H1 (cell line): Measurements from ENCODE around the gene TNRC6A. TPM values are rescaled to one million over a fixed set of nuclear protein-coding genes. Genes with fewer than 3 reads are reported as not detected.

Experiments
- CTCF ChIA-PET: fragments of 300-600 bp; sonication (Branson Sonifier 250); formaldehyde crosslinking; loops from one replicate; lab custom pipeline; 2021; ENCODE audit not compliant: partially characterized antibody; lab: Charles Lee
- POLR2A ChIA-PET: fragments of 300-600 bp; sonication (Branson Sonifier 250); formaldehyde crosslinking; loops from one replicate; lab custom pipeline; 2021; ENCODE audit warnings: inconsistent platforms; ENCODE audit not compliant: partially characterized antibody; lab: Charles Lee
- DNase-seq, 2 experiments: peaks; one replicate each; pipeline versions ENCODE4 v3.0.0 to v3.0.0-alpha.2; 2010 to 2022; ENCODE audit warnings: low spot score in 2 of 2, low read depth in 1 of 2, mixed read lengths in 1 of 2
- FAIRE-seq: peaks from 2 replicates; lab custom pipeline; 2011; peaks lifted over from hg19 to GRCh38; lab: Jason Lieb, UNC
- H2AFZ ChIP-seq: 2 replicates; pipeline ENCODE4 v1.8.1; 2012; ENCODE audit warnings: low read length, inconsistent platforms
- H2AK5ac ChIP-seq: 2 replicates; pipeline ENCODE4 v1.6.1; 2013; ENCODE audit warnings: low read depth, low read length
- H2BK120ac ChIP-seq: replicated peaks from 2 replicates; pipeline ENCODE3; 2013; ENCODE audit warnings: low read depth, low read length, inconsistent platforms
- H2BK12ac ChIP-seq: 2 replicates; pipeline ENCODE4 v1.6.1; 2013; ENCODE audit warnings: low read depth, low read length
- H2BK15ac ChIP-seq: 2 replicates; pipeline ENCODE4 v1.6.1; 2013; ENCODE audit warnings: low read length
- H2BK20ac ChIP-seq: 2 replicates; pipeline ENCODE4 v1.6.1; 2013; ENCODE audit warnings: low read length
- H2BK5ac ChIP-seq: 2 replicates; pipeline ENCODE4 v1.6.1; 2013; ENCODE audit warnings: low read depth, low read length
- H3K14ac ChIP-seq: 2 replicates; pipeline ENCODE4 v1.6.1; 2013; ENCODE audit warnings: inconsistent platforms; ENCODE audit not compliant: insufficient read length
- H3K18ac ChIP-seq: 2 replicates; pipeline ENCODE4 v1.6.1; 2013; ENCODE audit warnings: low read length; ENCODE audit errors: extremely low read depth
- H3K23ac ChIP-seq: 2 replicates; pipeline ENCODE4 v1.6.1; 2013; ENCODE audit warnings: inconsistent platforms; ENCODE audit not compliant: insufficient read length
- H3K23me2 ChIP-seq: 2 replicates; pipeline ENCODE4 v1.6.1; 2013; ENCODE audit warnings: low read depth, low read length
- H3K27ac ChIP-seq: 2 replicates; pipeline ENCODE4 v1.6.1; 2011; ENCODE audit warnings: low read depth, low read length, inconsistent platforms
- H3K27me3 ChIP-seq, 4 experiments: replicated peaks in 1 of 4; 1 replicate in 1 of 4; 2 replicates in 3 of 4; pipeline versions ENCODE4 v1.6.1 to v1.8.1; 2011 to 2013; ENCODE audit warnings: low read length in 3 of 4, mild to moderate bottlenecking in 3 of 4, inconsistent platforms in 2 of 4, mixed read lengths in 2 of 4, moderate library complexity in 1 of 4; ENCODE audit not compliant: control insufficient read depth in 3 of 4, insufficient read depth in 3 of 4; ENCODE audit errors: extremely low read depth in 1 of 4
- H3K36me3 ChIP-seq, 4 experiments: 2 replicates each; pipeline versions ENCODE4 v1.6.1 to v1.8.1; 2011 to 2013; ENCODE audit warnings: mild to moderate bottlenecking in 4 of 4, low read length in 3 of 4, moderate library complexity in 2 of 4, control low read depth in 1 of 4, inconsistent platforms in 1 of 4; ENCODE audit not compliant: insufficient read depth in 4 of 4, control insufficient read depth in 2 of 4
- H3K4ac ChIP-seq: replicated peaks from 2 replicates; pipeline ENCODE3; 2013; ENCODE audit warnings: low read length, low read depth, mixed read lengths, inconsistent platforms; ENCODE audit not compliant: insufficient read length
- H3K4me1 ChIP-seq, 4 experiments: replicated peaks in 1 of 4; 1 replicate in 1 of 4; 2 replicates in 3 of 4; pipeline versions ENCODE4 v1.6.1 to v1.8.1; 2011 to 2013; ENCODE audit warnings: low read length in 3 of 4, inconsistent platforms in 2 of 4, mixed read lengths in 1 of 4; ENCODE audit not compliant: insufficient read depth in 4 of 4, control insufficient read depth in 3 of 4
- H3K4me2 ChIP-seq, 2 experiments: 2 replicates each; pipeline versions ENCODE4 v1.6.1 to v1.8.1; 2011 to 2013; ENCODE audit warnings: low read depth in 2 of 2, low read length in 2 of 2, control low read depth in 1 of 2, inconsistent platforms in 1 of 2, mild to moderate bottlenecking in 1 of 2; ENCODE audit not compliant: insufficient read depth in 1 of 2
- H3K4me3 ChIP-seq, 4 experiments: fragments of 200-600, 300-600 bp in 1 of 4; sonication (generic), shearing (Covaris generic), sonication (Bioruptor Twin) in 1 of 4; 2 replicates each; pipeline versions ENCODE4 v1.5.1 to v1.8.1; 2011 to 2016; ENCODE audit warnings: low read length in 4 of 4, low read depth in 3 of 4, control low read depth in 2 of 4, inconsistent platforms in 2 of 4, mild to moderate bottlenecking in 2 of 4, mixed read lengths in 1 of 4, moderate library complexity in 1 of 4; ENCODE audit not compliant: insufficient read depth in 2 of 4; ENCODE audit errors: extremely low read depth in 1 of 4
- H3K56ac ChIP-seq: replicated peaks from 2 replicates; pipeline ENCODE3; 2013; ENCODE audit warnings: low read depth, mild to moderate bottlenecking, mixed read lengths, low read length, inconsistent platforms; ENCODE audit not compliant: insufficient read length
- H3K79me1 ChIP-seq: 2 replicates; pipeline ENCODE4 v1.6.1; 2013; ENCODE audit warnings: low read depth, low read length, control low read depth
- H3K79me2 ChIP-seq, 2 experiments: 2 replicates each; pipeline versions ENCODE4 v1.6.1 to v1.8.1; 2012 to 2013; ENCODE audit warnings: low read length in 2 of 2, mild to moderate bottlenecking in 2 of 2, inconsistent platforms in 1 of 2; ENCODE audit not compliant: insufficient read depth in 2 of 2, control insufficient read depth in 1 of 2
- H3K9ac ChIP-seq, 4 experiments: replicated peaks in 1 of 4; 1 replicate in 1 of 4; 2 replicates in 3 of 4; pipeline versions ENCODE4 v1.6.1 to v1.8.1; 2011 to 2013; ENCODE audit warnings: low read depth in 3 of 4, low read length in 3 of 4, control low read depth in 2 of 4, mild to moderate bottlenecking in 2 of 4, moderate library complexity in 2 of 4, inconsistent platforms in 1 of 4; ENCODE audit errors: extremely low read depth in 1 of 4
- H3K9me3 ChIP-seq, 2 experiments: 2 replicates each; pipeline versions ENCODE4 v1.6.1 to v1.8.1; 2012 to 2013; ENCODE audit warnings: mild to moderate bottlenecking in 2 of 2, moderate library complexity in 2 of 2, control low read depth in 1 of 2, inconsistent platforms in 1 of 2, low read depth in 1 of 2, low read length in 1 of 2, mixed read lengths in 1 of 2; ENCODE audit not compliant: insufficient read depth in 2 of 2
- H4K20me1 ChIP-seq, 2 experiments: replicated peaks in 1 of 2; 2 replicates each; pipeline versions ENCODE3 to v1.8.1; 2011 to 2013; ENCODE audit warnings: inconsistent platforms in 2 of 2, low read length in 2 of 2, mild to moderate bottlenecking in 1 of 2; ENCODE audit not compliant: insufficient read depth in 2 of 2, control insufficient read depth in 1 of 2
- H4K5ac ChIP-seq: 2 replicates; pipeline ENCODE4 v1.6.1; 2013; ENCODE audit warnings: low read length, low read depth, mixed read lengths, inconsistent platforms; ENCODE audit not compliant: insufficient read length
- H4K8ac ChIP-seq: 2 replicates; pipeline ENCODE4 v1.8.0; 2013; ENCODE audit warnings: mild to moderate bottlenecking, moderate library complexity, low read length, inconsistent platforms; ENCODE audit not compliant: insufficient read depth; ENCODE audit errors: extremely low read depth
- H4K91ac ChIP-seq: replicated peaks from 2 replicates; pipeline ENCODE3; 2013; ENCODE audit warnings: low read length, mixed read lengths, inconsistent platforms; ENCODE audit not compliant: insufficient read length
- POLR2AphosphoS5 ChIP-seq: IDR thresholded peaks from 2 replicates; pipeline ENCODE4 v1.6.1; 2011; ENCODE audit warnings: low read depth, low read length
- RAD21 ChIP-seq, 2 experiments: IDR thresholded peaks in 1 of 2; conservative IDR thresholded peaks in 1 of 2; 2 replicates each; pipeline ENCODE4 v1.6.1; 2011; ENCODE audit warnings: low read depth in 2 of 2, low read length in 2 of 2, improper control_type of control experiment in 1 of 2, inconsistent platforms in 1 of 2, mild to moderate bottlenecking in 1 of 2, moderate library complexity in 1 of 2
- WGBS, 2 experiments: shearing (Covaris generic) in 1 of 2; methylation state at CpG; one replicate each; pipeline versions ENCODE4 v1.1.6 to v1.1.7; 2013 to 2015; ENCODE audit warnings: low lambda C conversion rate in 2 of 2, mixed read lengths in 2 of 2, inconsistent platforms in 1 of 2, low coverage in 1 of 2, missing lambda C conversion rate in 1 of 2; ENCODE audit not compliant: insufficient replicate concordance in 2 of 2, insufficient coverage in 1 of 2, insufficient read length in 1 of 2; ENCODE audit errors: extremely low coverage in 1 of 2, missing lambda C conversion rate in 1 of 2; 5-methylcytosine and 5-hydroxymethylcytosine counted together
- polyA plus RNA-seq, 7 experiments: library from polyadenylated mRNA; depleted of rRNA in 3 of 7; stranded (reverse) in 5 of 7; unstranded in 2 of 7; fragments of >200 nt in 5 of 7; fragments of 200-250 nt in 2 of 7; gene quantifications; 1 replicate in 5 of 7; 2 replicates in 1 of 7; 4 replicates in 1 of 7; pipeline versions ENCODE4 v1.2.1 to v1.2.3, GENCODE V29; 2011 to 2013; ENCODE audit warnings: missing spikeins in 2 of 7, mixed read lengths in 2 of 7
- total RNA-seq: library from RNA; stranded (reverse); fragmentation: NEBNext Ultra II Directional; extraction: Animal tissue kit (Norgen Biotek cat#: 25700); gene quantifications from 2 replicates; pipeline ENCODE4 v1.2.1, GENCODE V29; 2021
- TF ChIP-seq, protein P1 (sequence below), 3 experiments: IDR thresholded peaks; 1 replicate in 2 of 3; 2 replicates in 1 of 3; pipeline versions ENCODE4 v1.5.1 to v1.6.1; 2011; ENCODE audit warnings: low read length in 3 of 3, mild to moderate bottlenecking in 3 of 3, inconsistent platforms in 2 of 3, low read depth in 1 of 3, moderate library complexity in 1 of 3; ENCODE audit not compliant: insufficient read depth in 1 of 3; ENCODE audit errors: control extremely low read depth in 1 of 3

Gene TNRC6A
- total and polyA plus RNA-seq, 2 of the 8 experiments (the other 6 are each of a cell fraction or from before 2014, with no cell fraction given): 67.6 to 103 TPM

GRCh38 chr16:24834459-24835335 is 105.2 kb downstream of the TNRC6A start:
- DNase-seq (peak in 1 of 2 experiments; percentile 55), FAIRE-seq (no peak)
- Histone ChIP-seq H3K14ac (no peak overlapping the region), H3K9ac (no peak overlapping the region), H4K91ac (no peak overlapping the region), H2BK20ac (no peak overlapping the region), H2BK5ac (no peak overlapping the region), H3K4me1 (no peaks in the 10 kb centered on the region), H2BK120ac (no peak overlapping the region), H4K8ac (no peak overlapping the region), H3K79me1 (no peaks in the 10 kb centered on the region; the same call in 1 of the 2 replicates), H2BK15ac (no peak overlapping the region), H3K36me3 (no peaks in the 10 kb centered on the region), H3K4ac (no peak overlapping the region), H3K4me3 (no peak overlapping the region), H2BK12ac (no peak overlapping the region), H4K20me1 (peaks cover 0 to 4% of the 10 kb centered on the region in 2 experiments), H3K9me3 (no peaks in the 10 kb centered on the region), H2AK5ac (no peak overlapping the region), H3K79me2 (no peaks in the 10 kb centered on the region), H2AFZ (no peak overlapping the region), H3K23ac (no peak overlapping the region), H4K5ac (no peak overlapping the region), H3K27me3 (no peaks in the 10 kb centered on the region), H3K18ac (no peak overlapping the region), H3K4me2 (no peak overlapping the region), H3K23me2 (peaks cover 4% of the 10 kb centered on the region; the same call in 1 of the 2 replicates), H3K27ac (no peak overlapping the region), H3K56ac (no peak overlapping the region)
- CTCF ChIA-PET: interaction anchor here (0.6 to 1.7 kb wide), 12 partner anchors 11 to 450 kb away, joined by 3 to 7 read pairs (median 4); partner anchors contain the start of gene SLC5A11
- TF ChIP-seq, protein P1, sequence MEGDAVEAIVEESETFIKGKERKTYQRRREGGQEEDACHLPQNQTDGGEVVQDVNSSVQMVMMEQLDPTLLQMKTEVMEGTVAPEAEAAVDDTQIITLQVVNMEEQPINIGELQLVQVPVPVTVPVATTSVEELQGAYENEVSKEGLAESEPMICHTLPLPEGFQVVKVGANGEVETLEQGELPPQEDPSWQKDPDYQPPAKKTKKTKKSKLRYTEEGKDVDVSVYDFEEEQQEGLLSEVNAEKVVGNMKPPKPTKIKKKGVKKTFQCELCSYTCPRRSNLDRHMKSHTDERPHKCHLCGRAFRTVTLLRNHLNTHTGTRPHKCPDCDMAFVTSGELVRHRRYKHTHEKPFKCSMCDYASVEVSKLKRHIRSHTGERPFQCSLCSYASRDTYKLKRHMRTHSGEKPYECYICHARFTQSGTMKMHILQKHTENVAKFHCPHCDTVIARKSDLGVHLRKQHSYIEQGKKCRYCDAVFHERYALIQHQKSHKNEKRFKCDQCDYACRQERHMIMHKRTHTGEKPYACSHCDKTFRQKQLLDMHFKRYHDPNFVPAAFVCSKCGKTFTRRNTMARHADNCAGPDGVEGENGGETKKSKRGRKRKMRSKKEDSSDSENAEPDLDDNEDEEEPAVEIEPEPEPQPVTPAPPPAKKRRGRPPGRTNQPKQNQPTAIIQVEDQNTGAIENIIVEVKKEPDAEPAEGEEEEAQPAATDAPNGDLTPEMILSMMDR (IDR thresholded peaks at IDR 0.05; ENCODE audit: control extremely low read depth in 1 of 3, insufficient read depth in 1 of 3, low read depth in 1 of 3, low read length in 3 of 3): peak; percentile 46 to 83 (median 57)
- peak; percentile 66 to 72 for TF ChIP-seq RAD21 (IDR thresholded peaks at IDR 0.05 in 1 of 2, conservative IDR thresholded peaks at IDR 0.05 in 1 of 2; ENCODE audit: low read depth in 2 of 2, low read length in 2 of 2)
- no peak for TF ChIP-seq POLR2AphosphoS5
- POLR2A ChIA-PET: interaction anchor here (0.6 to 0.7 kb wide), 2 partner anchors 252 to 274 kb away, joined by 3 read pairs; no protein-coding TSS in a partner anchor
- WGBS, 2 experiments: 86% methylated on average over 7 of the region's 7 CpGs; no CpG with 5 or more reads in 1 of the 2 experiments
